CD4-positive, alpha-beta T cell (primary cell): ENCODE measurements around the gene EARS2. TPM values are rescaled to one million over a fixed set of nuclear protein-coding genes. Genes with fewer than 3 reads are reported as not detected.

Source experiments
- ATAC-seq: fragments of 200-7000 bp; cut with Tn5 transposase; one replicate; pipeline ENCODE4 v1.10.0; 2022; ENCODE audit warnings: mild to moderate bottlenecking; ENCODE audit not compliant: poor library complexity
- CTCF ChIA-PET: fragments of 350-600 bp; sonication (Branson Sonifier 250); formaldehyde crosslinking; loops from one replicate; lab custom pipeline; 2021; ENCODE audit warnings: antibody characterized with exemption, inconsistent platforms; lab: Charles Lee
- POLR2A ChIA-PET: fragments of 350-600 bp; sonication (Branson Sonifier 250); formaldehyde crosslinking; loops from one replicate; lab custom pipeline; 2021; ENCODE audit warnings: antibody characterized with exemption, inconsistent platforms; lab: Charles Lee
- DNase-seq, 14 experiments: peaks; one replicate each; pipeline ENCODE4 v3.0.0-alpha.2; 2013 to 2020; ENCODE audit warnings: mixed read lengths in 2 of 14
- H3K27ac ChIP-seq, 2 donors: one replicate each; pipeline versions ENCODE4 v1.5.1 to v1.7.0; 2013; ENCODE audit warnings: low read length in 2 of 2, low read depth in 1 of 2, mild to moderate bottlenecking in 1 of 2
- H3K27me3 ChIP-seq, 2 experiments: 1 replicate in 1 of 2; 2 replicates in 1 of 2; pipeline versions ENCODE4 v1.6.1 to v1.7.0; 2013; ENCODE audit warnings: low read length in 2 of 2, control low read depth in 1 of 2, mild to moderate bottlenecking in 1 of 2, moderate library complexity in 1 of 2; ENCODE audit not compliant: insufficient read depth in 2 of 2, control insufficient read depth in 1 of 2
- H3K36me3 ChIP-seq: one replicate; pipeline ENCODE4 v1.6.1; 2013; ENCODE audit warnings: low read length, control low read depth; ENCODE audit not compliant: insufficient read depth
- H3K4me1 ChIP-seq: one replicate; pipeline ENCODE4 v1.6.1; 2013; ENCODE audit warnings: low read length, control low read depth; ENCODE audit not compliant: insufficient read depth
- H3K4me3 ChIP-seq: one replicate; pipeline ENCODE4 v1.5.1; 2013; ENCODE audit warnings: mild to moderate bottlenecking, low read length, moderate library complexity
- H3K9me3 ChIP-seq, 2 experiments: 1 replicate in 1 of 2; 2 replicates in 1 of 2; pipeline versions ENCODE4 v1.6.1 to v1.7.0; 2013; ENCODE audit warnings: low read length in 2 of 2, mild to moderate bottlenecking in 2 of 2, control low read depth in 1 of 2, moderate library complexity in 1 of 2; ENCODE audit not compliant: control insufficient read depth in 1 of 2, insufficient read depth in 1 of 2
- H3K27ac Mint-ChIP-seq: one replicate; pipeline ENCODE4 v1.8.0; 2020; ENCODE audit warnings: mixed read lengths
- H3K27me3 Mint-ChIP-seq: one replicate; pipeline ENCODE4 v1.8.0; 2021; ENCODE audit warnings: mixed read lengths
- H3K36me3 Mint-ChIP-seq: one replicate; pipeline ENCODE4 v1.8.0; 2021; ENCODE audit warnings: low read depth, mixed read lengths
- H3K4me1 Mint-ChIP-seq: one replicate; pipeline ENCODE4 v1.8.0; 2021; ENCODE audit warnings: low read depth, mixed read lengths
- H3K4me3 Mint-ChIP-seq: one replicate; pipeline ENCODE4 v1.8.0; 2020; ENCODE audit warnings: mild to moderate bottlenecking, mixed read lengths
- H3K9me3 Mint-ChIP-seq: one replicate; pipeline ENCODE4 v1.8.0; 2020; ENCODE audit warnings: mixed read lengths
- CTCF ChIP-seq: fragments of 200-600 bp; IDR thresholded peaks from one replicate; pipeline ENCODE4 v1.8.0; 2022; ENCODE audit warnings: antibody characterized with exemption, mild to moderate bottlenecking
- intact Hi-C, 2 experiments: fragments of 100-400 bp; cut with DNase I in 1 of 2; cut with micrococcal nuclease in 1 of 2; formaldehyde crosslinking; loops; one replicate each; pipeline versions ENCODE4 v1.15.1 to v1.9.0; 2023 to 2025; cut with DNase I, micrococcal nuclease
- total RNA-seq, 174 experiments: library from RNA in 2 of 174; stranded (reverse) in 2 of 174; gene quantifications; one replicate each; pipeline ENCODE4 v1.2.3 and lab custom pipeline; 2021 to 2026

Gene EARS2
- total RNA-seq, 2 experiments from 2014 or later = 7.9 to 8.0 TPM

DNA sequence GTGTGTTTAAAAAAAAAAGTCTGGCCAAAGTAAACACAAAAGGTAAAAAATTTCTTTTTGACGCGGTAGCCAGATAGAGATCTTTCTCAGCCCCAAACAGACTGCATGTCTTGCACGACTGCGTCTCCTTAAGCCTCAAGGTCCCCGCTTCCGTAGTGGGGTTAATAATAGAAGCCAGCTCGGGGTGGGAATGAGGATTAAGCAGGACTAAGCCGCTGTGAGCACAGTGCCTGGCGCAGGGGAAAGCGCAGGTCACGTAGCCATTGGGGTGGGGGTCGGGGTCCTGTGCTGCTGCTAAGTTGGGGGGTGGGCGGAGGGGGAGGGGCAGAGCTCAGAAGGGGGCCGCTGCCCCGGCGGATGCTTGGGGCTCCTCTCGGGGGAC lies 47.4 kb downstream of the EARS2 start:
- Histone ChIP-seq H3K9me3 (no peaks in the 10 kb centered on the region), H3K27me3 (no peaks in the 10 kb centered on the region), H3K36me3 (no peaks in the 10 kb centered on the region), H3K4me1 (peaks cover 64% of the 10 kb centered on the region), H3K27ac (no peak overlapping the region), H3K4me3 (peak overlapping the region; percentile 66)
- DNase-seq = peak in 12 of 14 experiments; percentile 5 to 71 (median 20)
- peaks cover 58% of the 10 kb centered on the region for H3K4me1 Mint-ChIP-seq
- ChIA-PET CTCF (interaction anchor here (1.1 to 2.0 kb wide), 3 partner anchors 48 to 87 kb away, joined by 3 to 5 read pairs (median 5); partner anchors contain the start of genes EARS2 and UBFD1), POLR2A (interaction anchor here (0.8 to 2.3 kb wide), 4 partner anchors 12 to 131 kb away, joined by 3 to 17 read pairs (median 4); partner anchors contain the start of genes DCTN5, EARS2, PALB2 and UBFD1)
- no peak for TF ChIP-seq CTCF
- intact Hi-C loops = loop anchor here (1.0 to 10.0 kb wide), 5 partner anchors 47 to 87 kb away; partner anchors contain the start of genes COG7 (in 2 of the 2), EARS2 (in 2 of the 2), UBFD1 (in 2 of the 2) and NDUFAB1 (in 1 of the 2)
- peaks cover 5% of the 10 kb centered on the region for H3K36me3 Mint-ChIP-seq
- no peaks in the 10 kb centered on the region for H3K9me3 Mint-ChIP-seq
- H3K4me3 Mint-ChIP-seq = peak overlapping the region; percentile 99
- ATAC-seq = peak; percentile 45
- no peaks in the 10 kb centered on the region for H3K27me3 Mint-ChIP-seq
- peak overlapping the region; percentile 84 for H3K27ac Mint-ChIP-seq

- intact Hi-C loops = loop anchor here (5.0 to 10.0 kb wide), 2 partner anchors 55 to 57 kb away; partner anchors contain the start of gene COG7 (in 2 of the 2)
- Histone ChIP-seq H3K4me3 (peak overlapping the region; percentile 66), H3K4me1 (peaks cover 64% of the 10 kb centered on the region), H3K9me3 (no peaks in the 10 kb centered on the region), H3K36me3 (no peaks in the 10 kb centered on the region), H3K27ac (no peak overlapping the region), H3K27me3 (no peaks in the 10 kb centered on the region)
- ChIA-PET CTCF (interaction anchor here (1.1 to 2.0 kb wide), 3 partner anchors 48 to 87 kb away, joined by 3 to 5 read pairs (median 5); partner anchors contain the start of genes EARS2 and UBFD1), POLR2A (interaction anchor here (0.8 to 2.3 kb wide), 3 partner anchors 13 to 132 kb away, joined by 3 to 17 read pairs (median 3); partner anchors contain the start of genes DCTN5, EARS2, PALB2 and UBFD1)
- H3K4me1 Mint-ChIP-seq = peaks cover 58% of the 10 kb centered on the region
- DNase-seq (no peak), ATAC-seq (no peak)
- peak overlapping the region; percentile 99 for H3K4me3 Mint-ChIP-seq
- H3K9me3 Mint-ChIP-seq = no peaks in the 10 kb centered on the region
- H3K36me3 Mint-ChIP-seq = peaks cover 5% of the 10 kb centered on the region
- H3K27ac Mint-ChIP-seq = peak overlapping the region; percentile 84
- no peaks in the 10 kb centered on the region for H3K27me3 Mint-ChIP-seq
- TF ChIP-seq CTCF = no peak
Measured at GRCh38 chr16:23509441-23509754, 47.8 kb downstream of the EARS2 start.

DNA sequence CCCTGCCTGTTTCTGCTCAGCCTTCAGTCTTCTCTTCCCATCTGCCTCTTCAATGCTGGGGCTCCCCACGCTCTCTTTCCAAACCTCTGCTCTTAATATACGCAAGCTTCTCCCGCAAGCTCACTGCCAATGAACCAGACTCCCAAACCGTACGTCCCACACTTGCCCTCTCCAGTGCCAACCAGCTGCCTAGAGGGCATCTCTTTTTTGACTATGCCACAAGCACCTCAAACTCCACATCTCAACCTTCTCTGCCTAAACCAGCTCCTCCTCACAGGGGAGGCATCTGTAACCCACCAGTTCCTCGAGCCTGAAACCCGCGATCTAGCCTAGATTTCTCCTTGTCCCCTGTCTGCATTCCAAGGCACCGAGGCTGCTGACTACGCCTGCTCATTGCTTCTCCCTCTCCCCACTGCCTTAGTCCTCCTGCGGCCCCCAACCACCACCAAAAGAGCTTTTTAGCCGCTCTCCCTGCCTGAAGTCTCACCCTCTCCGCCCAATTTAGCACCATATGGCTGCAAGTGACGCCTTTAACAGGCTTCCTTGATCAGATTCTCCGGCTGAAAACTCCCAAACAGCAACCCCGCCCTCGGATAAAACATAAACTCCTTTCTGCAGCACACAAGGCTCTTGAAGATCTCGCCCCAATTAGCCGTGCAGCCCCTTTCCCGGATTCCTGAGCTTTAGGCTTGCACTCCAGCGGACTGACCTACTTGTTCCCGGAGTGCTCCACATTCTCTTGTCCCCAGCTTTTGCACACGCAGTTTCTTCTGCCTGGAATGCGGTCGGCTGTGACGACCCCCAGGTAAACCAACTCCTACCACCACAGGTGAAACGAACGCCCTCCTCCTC lies 48.3 kb downstream of the EARS2 start:
- no peak for ATAC-seq

More for the DNA sequence above, 48.3 kb downstream of the EARS2 start:
- H3K36me3 ChIP-seq = no peaks in the 10 kb centered on the region
- no peaks in the 10 kb centered on the region for H3K27me3 Mint-ChIP-seq
- H3K4me3 ChIP-seq = peak overlapping the region; percentile 66
- H3K27ac ChIP-seq = no peak overlapping the region
- POLR2A ChIA-PET = no interaction called here
- peaks cover 5% of the 10 kb centered on the region for H3K36me3 Mint-ChIP-seq
- H3K4me1 Mint-ChIP-seq = peaks cover 58% of the 10 kb centered on the region
- CTCF ChIA-PET = interaction anchor here (1.1 to 2.0 kb wide), 2 partner anchors 75 to 88 kb away, joined by 3 to 5 read pairs; no protein-coding TSS in a partner anchor
- no peaks in the 10 kb centered on the region for H3K9me3 Mint-ChIP-seq
- no peaks in the 10 kb centered on the region for H3K9me3 ChIP-seq
- no peaks in the 10 kb centered on the region for H3K27me3 ChIP-seq
- H3K4me3 Mint-ChIP-seq = peak overlapping the region; percentile 99
- no peak for TF ChIP-seq CTCF
- intact Hi-C loops = loop anchor here (5.0 to 10.0 kb wide), 2 partner anchors 54 to 57 kb away; partner anchors contain the start of gene COG7 (in 2 of the 2)
- no peak for DNase-seq
- H3K27ac Mint-ChIP-seq = peak overlapping the region; percentile 84
- H3K4me1 ChIP-seq = peaks cover 64% of the 10 kb centered on the region
